ENCODE data around the gene AK9.

AK9 gene

GRCh38 chr6:109455437-109456110 is 235.4 kb downstream of the AK9 start, which contains the start of gene MICAL1:
MICAL1 (minus strand) TSS chr6:109455772; CDS start chr6:109454196, 1,576 bp downstream.
- no peak for FAIRE-seq

GRCh38 chr6:109454496-109455436 is 236.2 kb downstream of the AK9 start:
- no peak for FAIRE-seq

- FAIRE-seq, result no peak
These were observed 237.2 kb downstream of the AK9 start for GRCh38 chr6:109453594-109454495.

- FAIRE-seq, result no peak
These were observed 237.8 kb downstream of the AK9 start for GRCh38 chr6:109453156-109453555.

- FAIRE-seq, result no peak
These were observed 238.8 kb downstream of the AK9 start for GRCh38 chr6:109452181-109452580.

- no peak for FAIRE-seq
These were observed 239.6 kb downstream of the AK9 start for GRCh38 chr6:109451376-109451775.

GRCh38 chr6:109450801-109451200 is 240.2 kb downstream of the AK9 start:
- no peak for FAIRE-seq

GRCh38 chr6:109449795-109450673 is 241.0 kb downstream of the AK9 start:
- FAIRE-seq, result no peak

- no peak for FAIRE-seq
These were observed 241.8 kb downstream of the AK9 start for GRCh38 chr6:109449064-109449794.

GRCh38 chr6:109448615-109449014 is 242.4 kb downstream of the AK9 start:
- no peak for FAIRE-seq

GRCh38 chr6:109447878-109448555 is 243.0 kb downstream of the AK9 start:
- FAIRE-seq, result no peak

- no peak for FAIRE-seq
These were observed 243.9 kb downstream of the AK9 start for GRCh38 chr6:109447087-109447486.

GRCh38 chr6:109446541-109446940 is 244.5 kb downstream of the AK9 start:
- no peak for FAIRE-seq

GRCh38 chr6:109446072-109446471 is 244.9 kb downstream of the AK9 start:
- FAIRE-seq, result no peak

- no peak for FAIRE-seq
These were observed 245.6 kb downstream of the AK9 start for GRCh38 chr6:109445382-109445781.

- FAIRE-seq, result no peak
These were observed 247.5 kb downstream of the AK9 start for GRCh38 chr6:109443425-109443950.

Data from colon (tissue), 2 donors.